ENCODE measurements around the gene DHRSX.
"Not testable (repeated sequence)": the region's sequence is repeated elsewhere in the genome, so short reads cannot be mapped to it uniquely, and the experiment has no call there.

Gene DHRSX

GRCh38 chrX:2389324-2389723, 111.5 kb downstream of the DHRSX start:
- no peak overlapping the region for H3K27ac ChIP-seq (ENCODE audit: insufficient read depth, low read length, poor library complexity, severe bottlenecking)
- H3K9me3 ChIP-seq (ENCODE audit: control insufficient read depth, low read length), result no peaks in the 10 kb centered on the region
- no peak for DNase-seq
- no peak overlapping the region for H3K4me3 ChIP-seq (ENCODE audit: insufficient read depth, low read depth, low read length, poor library complexity, severe bottlenecking)
- no peaks in the 10 kb centered on the region for H3K27me3 ChIP-seq (replicated peaks; ENCODE audit: control insufficient read depth, insufficient read depth, low read length, poor library complexity, severe bottlenecking)
- no peaks in the 10 kb centered on the region for H3K4me1 ChIP-seq (ENCODE audit: control insufficient read depth, insufficient read depth, low read length, poor library complexity, severe bottlenecking)
- H3K36me3 ChIP-seq (ENCODE audit: control insufficient read depth, insufficient read depth, low read length), result peaks cover 6% of the 10 kb centered on the region

- Histone ChIP-seq H3K4me1 (ENCODE audit: control insufficient read depth, insufficient read depth, low read length, poor library complexity, severe bottlenecking) (no peaks in the 10 kb centered on the region), H3K9me3 (ENCODE audit: control insufficient read depth, low read length) (no peaks in the 10 kb centered on the region), H3K4me3 (ENCODE audit: insufficient read depth, low read depth, low read length, poor library complexity, severe bottlenecking) (no peak overlapping the region), H3K27ac (ENCODE audit: insufficient read depth, low read length, poor library complexity, severe bottlenecking) (no peak overlapping the region), H3K36me3 (ENCODE audit: control insufficient read depth, insufficient read depth, low read length) (peaks cover 6% of the 10 kb centered on the region), H3K27me3 (replicated peaks; ENCODE audit: control insufficient read depth, insufficient read depth, low read length, poor library complexity, severe bottlenecking) (no peaks in the 10 kb centered on the region)
- DNase-seq, result no peak
Measured at GRCh38 chrX:2388669-2389068, 112.1 kb downstream of the DHRSX start.

- no peaks in the 10 kb centered on the region for H3K4me1 ChIP-seq (ENCODE audit: control insufficient read depth, insufficient read depth, low read length, poor library complexity, severe bottlenecking)
- no peak for DNase-seq
- no peak overlapping the region for H3K4me3 ChIP-seq (ENCODE audit: insufficient read depth, low read depth, low read length, poor library complexity, severe bottlenecking)
- H3K9me3 ChIP-seq (ENCODE audit: control insufficient read depth, low read length), result no peaks in the 10 kb centered on the region
- peaks cover 6% of the 10 kb centered on the region for H3K36me3 ChIP-seq (ENCODE audit: control insufficient read depth, insufficient read depth, low read length)
- H3K27ac ChIP-seq (ENCODE audit: insufficient read depth, low read length, poor library complexity, severe bottlenecking), result no peak overlapping the region
- no peaks in the 10 kb centered on the region for H3K27me3 ChIP-seq (replicated peaks; ENCODE audit: control insufficient read depth, insufficient read depth, low read length, poor library complexity, severe bottlenecking)
Measured at GRCh38 chrX:2387614-2388239, 113.0 kb downstream of the DHRSX start.

GRCh38 chrX:2385224-2385623, 115.6 kb downstream of the DHRSX start:
- no peaks in the 10 kb centered on the region for H3K36me3 ChIP-seq (ENCODE audit: control insufficient read depth, insufficient read depth, low read length)
- H3K4me1 ChIP-seq (ENCODE audit: control insufficient read depth, insufficient read depth, low read length, poor library complexity, severe bottlenecking), result no peaks in the 10 kb centered on the region
- no peaks in the 10 kb centered on the region for H3K27me3 ChIP-seq (replicated peaks; ENCODE audit: control insufficient read depth, insufficient read depth, low read length, poor library complexity, severe bottlenecking)
- no peaks in the 10 kb centered on the region for H3K9me3 ChIP-seq (ENCODE audit: control insufficient read depth, low read length)
- H3K4me3 ChIP-seq (ENCODE audit: insufficient read depth, low read depth, low read length, poor library complexity, severe bottlenecking), result no peak overlapping the region
- no peak for DNase-seq
- no peak overlapping the region for H3K27ac ChIP-seq (ENCODE audit: insufficient read depth, low read length, poor library complexity, severe bottlenecking)

DNA sequence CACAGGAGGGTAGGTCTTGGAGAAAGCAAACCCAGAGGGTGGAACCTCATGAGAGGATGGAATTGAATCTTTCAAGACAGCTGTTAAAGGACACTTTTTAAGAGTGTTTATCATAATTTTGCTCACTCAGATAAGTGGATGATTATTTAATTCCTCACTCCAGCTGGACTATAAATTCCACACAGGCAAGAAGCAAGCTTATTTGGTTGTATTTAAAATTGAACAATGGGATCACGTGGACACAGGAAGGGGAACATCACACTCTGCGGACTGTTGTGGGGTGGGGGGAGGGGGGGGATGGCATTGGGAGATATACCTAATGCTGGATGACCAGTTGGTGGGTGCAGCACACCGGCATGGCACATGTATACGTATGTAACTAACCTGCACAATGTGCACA, 116.3 kb downstream of the DHRSX start:
- Histone ChIP-seq H3K27me3 (replicated peaks; ENCODE audit: control insufficient read depth, insufficient read depth, low read length, poor library complexity, severe bottlenecking) (no peaks in the 10 kb centered on the region), H3K4me1 (ENCODE audit: control insufficient read depth, insufficient read depth, low read length, poor library complexity, severe bottlenecking) (no peaks in the 10 kb centered on the region), H3K9me3 (ENCODE audit: control insufficient read depth, low read length) (no peaks in the 10 kb centered on the region), H3K4me3 (ENCODE audit: insufficient read depth, low read depth, low read length, poor library complexity, severe bottlenecking) (no peak overlapping the region), H3K27ac (ENCODE audit: insufficient read depth, low read length, poor library complexity, severe bottlenecking) (no peak overlapping the region), H3K36me3 (ENCODE audit: control insufficient read depth, insufficient read depth, low read length) (no peaks in the 10 kb centered on the region)
- no peak for DNase-seq

GRCh38 chrX:2383735-2384134, 117.0 kb downstream of the DHRSX start:
- no peaks in the 10 kb centered on the region for H3K36me3 ChIP-seq (ENCODE audit: control insufficient read depth, insufficient read depth, low read length)
- no peaks in the 10 kb centered on the region for H3K4me1 ChIP-seq (ENCODE audit: control insufficient read depth, insufficient read depth, low read length, poor library complexity, severe bottlenecking)
- no peaks in the 10 kb centered on the region for H3K9me3 ChIP-seq (ENCODE audit: control insufficient read depth, low read length)
- H3K4me3 ChIP-seq (ENCODE audit: insufficient read depth, low read depth, low read length, poor library complexity, severe bottlenecking), result no peak overlapping the region
- no peaks in the 10 kb centered on the region for H3K27me3 ChIP-seq (replicated peaks; ENCODE audit: control insufficient read depth, insufficient read depth, low read length, poor library complexity, severe bottlenecking)
- DNase-seq, result no peak
- no peak overlapping the region for H3K27ac ChIP-seq (ENCODE audit: insufficient read depth, low read length, poor library complexity, severe bottlenecking)

DNA sequence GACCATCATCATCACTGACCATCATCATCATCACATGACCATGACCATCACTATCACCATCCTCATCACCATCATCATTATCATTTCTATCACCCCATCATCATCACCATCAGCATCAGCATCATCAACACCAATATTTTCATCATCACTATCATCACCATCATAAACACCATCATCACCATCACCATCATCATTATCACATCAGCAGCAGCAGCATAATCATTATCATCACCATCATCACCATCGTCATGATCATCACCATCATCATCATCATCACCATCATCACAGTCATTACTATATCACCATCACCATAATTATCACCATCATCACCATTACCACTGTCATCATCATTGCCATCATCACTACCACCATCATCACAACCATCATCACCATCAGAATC, 117.6 kb downstream of the DHRSX start:
- no peak overlapping the region for H3K4me3 ChIP-seq (ENCODE audit: insufficient read depth, low read depth, low read length, poor library complexity, severe bottlenecking)
- H3K27ac ChIP-seq (ENCODE audit: insufficient read depth, low read length, poor library complexity, severe bottlenecking), result no peak overlapping the region
- H3K27me3 ChIP-seq (replicated peaks; ENCODE audit: control insufficient read depth, insufficient read depth, low read length, poor library complexity, severe bottlenecking), result no peaks in the 10 kb centered on the region
- no peaks in the 10 kb centered on the region for H3K4me1 ChIP-seq (ENCODE audit: control insufficient read depth, insufficient read depth, low read length, poor library complexity, severe bottlenecking)
- no peak for DNase-seq
- H3K36me3 ChIP-seq (ENCODE audit: control insufficient read depth, insufficient read depth, low read length), result no peaks in the 10 kb centered on the region
- no peaks in the 10 kb centered on the region for H3K9me3 ChIP-seq (ENCODE audit: control insufficient read depth, low read length)

- not testable (repeated sequence) for H3K4me1 ChIP-seq (ENCODE audit: control insufficient read depth, insufficient read depth, low read length, poor library complexity, severe bottlenecking); H3K27ac ChIP-seq (ENCODE audit: insufficient read depth, low read length, poor library complexity, severe bottlenecking); H3K9me3 ChIP-seq (ENCODE audit: control insufficient read depth, low read length); DNase-seq; H3K4me3 ChIP-seq (ENCODE audit: insufficient read depth, low read depth, low read length, poor library complexity, severe bottlenecking); H3K36me3 ChIP-seq (ENCODE audit: control insufficient read depth, insufficient read depth, low read length); H3K27me3 ChIP-seq (replicated peaks; ENCODE audit: control insufficient read depth, insufficient read depth, low read length, poor library complexity, severe bottlenecking)
Measured at GRCh38 chrX:2382433-2383048, 118.2 kb downstream of the DHRSX start.

DNA sequence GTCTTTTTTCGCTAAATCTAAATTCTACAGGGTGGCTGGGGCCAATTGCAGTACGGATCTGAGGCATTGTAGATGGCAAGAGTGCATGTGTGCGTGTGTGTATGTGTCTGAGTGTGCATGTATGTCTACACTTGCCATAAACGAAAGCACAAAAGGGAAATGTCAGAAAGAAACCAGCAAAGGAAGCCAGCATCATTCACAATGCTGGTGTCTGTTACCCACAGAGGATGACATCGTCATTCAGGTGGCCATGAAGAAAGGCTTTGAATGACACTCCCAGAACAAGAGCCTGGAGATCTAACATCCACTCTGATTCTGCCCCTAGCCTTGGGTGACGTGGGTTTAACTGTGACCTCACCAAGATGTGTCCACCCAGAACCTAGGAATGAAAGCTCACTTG, 124.6 kb downstream of the DHRSX start:
- Histone ChIP-seq H3K9me3 (ENCODE audit: control insufficient read depth, low read length) (no peaks in the 10 kb centered on the region), H3K27me3 (replicated peaks; ENCODE audit: control insufficient read depth, insufficient read depth, low read length, poor library complexity, severe bottlenecking) (no peaks in the 10 kb centered on the region), H3K27ac (ENCODE audit: insufficient read depth, low read length, poor library complexity, severe bottlenecking) (no peak overlapping the region), H3K4me1 (ENCODE audit: control insufficient read depth, insufficient read depth, low read length, poor library complexity, severe bottlenecking) (no peaks in the 10 kb centered on the region), H3K4me3 (ENCODE audit: insufficient read depth, low read depth, low read length, poor library complexity, severe bottlenecking) (no peak overlapping the region), H3K36me3 (ENCODE audit: control insufficient read depth, insufficient read depth, low read length) (no peaks in the 10 kb centered on the region)
- DNase-seq, result no peak

DNA sequence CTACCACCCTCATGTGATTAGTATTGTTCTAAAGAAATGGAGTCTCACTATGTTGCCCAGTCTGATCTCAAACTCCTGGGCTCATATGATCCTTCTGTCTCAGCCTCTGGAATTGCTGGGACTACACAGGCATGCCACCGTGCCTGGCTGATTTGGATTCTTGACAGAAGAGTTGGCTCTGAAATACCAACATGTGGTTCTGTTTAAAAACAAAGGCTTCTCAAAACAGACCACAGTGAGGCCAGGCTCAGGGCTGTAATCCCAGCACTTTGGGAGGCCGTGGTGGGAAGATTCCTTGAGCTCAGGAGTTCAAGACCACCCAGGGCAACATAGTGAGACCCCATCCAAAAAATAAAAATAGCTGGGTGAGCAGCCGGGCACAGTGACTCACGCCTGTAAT, 126.7 kb downstream of the DHRSX start:
- H3K4me1 ChIP-seq (ENCODE audit: control insufficient read depth, insufficient read depth, low read length, poor library complexity, severe bottlenecking), result no peaks in the 10 kb centered on the region
- no peaks in the 10 kb centered on the region for H3K9me3 ChIP-seq (ENCODE audit: control insufficient read depth, low read length)
- H3K36me3 ChIP-seq (ENCODE audit: control insufficient read depth, insufficient read depth, low read length), result no peaks in the 10 kb centered on the region
- DNase-seq, result no peak
- H3K27me3 ChIP-seq (replicated peaks; ENCODE audit: control insufficient read depth, insufficient read depth, low read length, poor library complexity, severe bottlenecking), result no peaks in the 10 kb centered on the region
- no peak overlapping the region for H3K4me3 ChIP-seq (ENCODE audit: insufficient read depth, low read depth, low read length, poor library complexity, severe bottlenecking)
- no peak overlapping the region for H3K27ac ChIP-seq (ENCODE audit: insufficient read depth, low read length, poor library complexity, severe bottlenecking)
